A549 (cell line): ENCODE data around the gene TSFM. TPM values are rescaled to one million over a fixed set of nuclear protein-coding genes. Genes with fewer than 3 reads are reported as not detected.

Experiments
- ATAC-seq, 2 experiments: fragments of 200-7000 bp in 1 of 2; fragments of >200 bp in 1 of 2; cut with Nextera tagmentation in 1 of 2; cut with Tn5 transposase in 1 of 2; 3 replicates each; pipeline versions ENCODE4 v1.8.0 to v1.9.1; 2018 to 2020; ENCODE audit warnings: mild to moderate bottlenecking in 1 of 2, moderate library complexity in 1 of 2
- CTCF ChIA-PET: fragments of 300-600 bp; sonication (Branson Sonifier 250); formaldehyde crosslinking; extraction: SDS; loops from one replicate; lab custom pipeline; 2021; ENCODE audit warnings: antibody characterized with exemption, inconsistent platforms; lab: Yijun Ruan, JAX
- POLR2A ChIA-PET: fragments of 350-600 bp; formaldehyde crosslinking; extraction: SDS; loops from one replicate; lab custom pipeline; 2021; ENCODE audit warnings: antibody characterized with exemption, inconsistent platforms; lab: Yijun Ruan, JAX
- DNase-seq, 2 experiments: peaks; one replicate each; pipeline versions ENCODE4 v3.0.0 to v3.0.0-alpha.2; 2011 to 2016; ENCODE audit warnings: low read depth in 1 of 2, low spot score in 1 of 2
- FAIRE-seq: peaks from 2 replicates; lab custom pipeline; 2011; peaks lifted over from hg19 to GRCh38; lab: Jason Lieb, UNC
- H3K27ac ChIP-seq, 2 experiments: fragments of >200 bp; sonication (Bioruptor Twin); formaldehyde crosslinking; 3 replicates each; pipeline ENCODE4 v1.5.1; 2016 to 2017
- H3K4me1 ChIP-seq: fragments of >200 bp; sonication (Bioruptor Twin); formaldehyde crosslinking; 3 replicates; pipeline ENCODE4 v1.6.1; 2016
- H3K4me2 ChIP-seq: fragments of >200 bp; sonication (Bioruptor Twin); formaldehyde crosslinking; 3 replicates; pipeline ENCODE4 v1.6.1; 2016
- H3K4me3 ChIP-seq: fragments of >200 bp; sonication (Bioruptor Twin); formaldehyde crosslinking; 3 replicates; pipeline ENCODE4 v1.5.1; 2016
- H3K9me3 ChIP-seq: fragments of >200 bp; sonication (Bioruptor Twin); formaldehyde crosslinking; 3 replicates; pipeline ENCODE4 v1.6.1; 2016
- CBX2 ChIP-seq: fragments of 200-600 bp; sonication (generic); IDR thresholded peaks from 2 replicates; pipeline ENCODE4 v1.6.1; 2016; ENCODE audit warnings: low read depth, mild to moderate bottlenecking, borderline replicate concordance
- CBX8 ChIP-seq: fragments of 200-600 bp; sonication (generic); IDR thresholded peaks from 2 replicates; pipeline ENCODE4 v1.6.1; 2016
- FOSB ChIP-seq: fragments of 250-450 bp; sonication (Bioruptor Pico); IDR thresholded peaks from 2 replicates; pipeline ENCODE4 v1.5.0; 2020; ENCODE audit warnings: mild to moderate bottlenecking, moderate library complexity
- FOXS1 ChIP-seq: fragments of 250-450 bp; sonication (Bioruptor Pico); IDR thresholded peaks from 2 replicates; pipeline ENCODE4 v1.5.0; 2020; ENCODE audit warnings: mild to moderate bottlenecking, moderate library complexity
- GATA3 ChIP-seq: IDR thresholded peaks from 2 replicates; pipeline ENCODE4 v1.6.1; 2012; ENCODE audit warnings: borderline replicate concordance
- HDAC2 ChIP-seq: fragments of 200-600 bp; sonication (generic); IDR thresholded peaks from 2 replicates; pipeline ENCODE4 v1.6.1; 2016
- MAFK ChIP-seq: fragments of 450-650 bp; IDR thresholded peaks from 2 replicates; pipeline ENCODE4 v1.6.1; 2014; ENCODE audit not compliant: partially characterized antibody
- MYC ChIP-seq: IDR thresholded peaks from 2 replicates; pipeline ENCODE4 v1.6.1; 2012; ENCODE audit warnings: mild to moderate bottlenecking, inconsistent platforms, low read length, improper control_type of control experiment, borderline replicate concordance
- RFX5 ChIP-seq: fragments of 450-650 bp; IDR thresholded peaks from 2 replicates; pipeline ENCODE4 v1.7.1; 2014; ENCODE audit warnings: antibody characterized with exemption, mild to moderate bottlenecking, moderate library complexity
- RNF2 ChIP-seq: fragments of 200-600 bp; sonication (generic); IDR thresholded peaks from 2 replicates; pipeline ENCODE4 v1.6.1; 2016; ENCODE audit warnings: low read depth, mild to moderate bottlenecking, antibody characterized with exemption, moderate library complexity, borderline replicate concordance
- ZSCAN20 ChIP-seq: fragments of 250-450 bp; sonication (Bioruptor Pico); IDR thresholded peaks from 2 replicates; pipeline ENCODE4 v1.8.0; 2022; ENCODE audit warnings: mild to moderate bottlenecking, moderate library complexity
- WGBS: methylation state at CpG from one replicate; pipeline ENCODE4 v1.1.6; 2017; ENCODE audit errors: missing lambda C conversion rate; 5-methylcytosine and 5-hydroxymethylcytosine counted together
- polyA plus RNA-seq, 4 experiments: library from polyadenylated mRNA; depleted of rRNA in 3 of 4; stranded (reverse); fragments of >200 nt; fragmentation: RNase III in 1 of 4; extraction: RNeasy Plus Mini Kit Qiagen cat#74134 plus additional on column Dnase treatment in 1 of 4; gene quantifications; 2 replicates in 3 of 4; 3 replicates in 1 of 4; pipeline ENCODE4 v1.2.3, GENCODE V29; 2011 to 2017
- TF ChIP-seq, protein P1 (sequence below): fragments of 150-350 bp; IDR thresholded peaks from 2 replicates; pipeline ENCODE4 v1.6.1; 2014; ENCODE audit warnings: low read depth, mild to moderate bottlenecking, low read length
- TF ChIP-seq, protein P2 (sequence below): fragments of 250-450 bp; sonication (Bioruptor Pico); IDR thresholded peaks from 2 replicates; pipeline ENCODE4 v1.5.0; 2021; ENCODE audit warnings: mild to moderate bottlenecking, moderate library complexity, borderline replicate concordance
- TF ChIP-seq, protein P3 (sequence below): fragments of 450-650 bp; IDR thresholded peaks from 2 replicates; pipeline ENCODE4 v1.6.1; 2014; ENCODE audit warnings: antibody characterized with exemption
- TF ChIP-seq, protein P4 (sequence below): fragments of >200 bp; sonication (Bioruptor Twin); formaldehyde crosslinking; IDR thresholded peaks from 3 replicates; pipeline ENCODE4 v1.6.1; 2016
- TF ChIP-seq, protein P5 (sequence below): fragments of 250-450 bp; sonication (Bioruptor Pico); IDR thresholded peaks from 2 replicates; pipeline ENCODE4 v1.5.0; 2020; ENCODE audit warnings: low read depth, mild to moderate bottlenecking, moderate library complexity
- TF ChIP-seq, protein P6 (sequence below): IDR thresholded peaks from 2 replicates; pipeline ENCODE4 v1.6.1; 2012

TSFM gene
- polyA plus RNA-seq, 2 of the 4 experiments (the other 2 are of a cell fraction) = 31.7 to 60.2 TPM

DNA sequence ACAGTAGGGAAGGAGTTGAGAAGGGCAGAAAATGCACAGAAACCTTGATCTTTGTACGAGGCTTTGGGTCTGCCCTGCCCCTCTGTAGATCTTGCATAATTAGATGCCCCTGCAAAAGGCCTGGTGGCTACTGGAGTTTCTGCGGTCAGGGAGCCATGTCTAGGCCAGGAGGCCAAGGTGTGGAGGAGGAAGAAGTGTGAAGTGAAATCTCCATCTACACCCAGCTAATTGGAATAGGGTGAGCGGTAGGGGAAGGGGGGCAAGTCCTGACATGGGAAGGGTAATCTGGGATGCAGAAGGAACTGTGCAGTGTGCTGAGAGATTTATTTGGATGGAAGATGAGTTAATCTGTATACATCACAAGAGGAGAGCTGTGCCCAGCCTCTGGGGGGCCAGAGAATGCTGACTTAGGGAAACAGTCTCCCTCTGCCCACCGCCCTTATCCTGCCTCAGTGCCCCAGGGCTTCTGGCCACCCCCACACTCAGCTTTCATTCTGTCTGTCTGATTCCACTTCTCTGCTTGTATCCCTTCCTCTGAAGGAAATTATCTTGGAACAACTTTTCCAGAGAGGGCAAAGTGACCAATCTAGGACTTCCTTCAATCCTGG is 21.1 kb upstream of the TSFM start:
- Histone ChIP-seq H3K4me2 (no peak overlapping the region), H3K9me3 (no peaks in the 10 kb centered on the region), H3K4me1 (peaks cover 18% of the 10 kb centered on the region), H3K4me3 (no peak overlapping the region), H3K27ac (no peak overlapping the region)
- TF ChIP-seq RNF2 = no peak
- peak; percentile 78 for TF ChIP-seq MAFK
- no peak for TF ChIP-seq FOSB
- no peak for TF ChIP-seq CBX8
- no peak for TF ChIP-seq GATA3
- TF ChIP-seq, protein P1, sequence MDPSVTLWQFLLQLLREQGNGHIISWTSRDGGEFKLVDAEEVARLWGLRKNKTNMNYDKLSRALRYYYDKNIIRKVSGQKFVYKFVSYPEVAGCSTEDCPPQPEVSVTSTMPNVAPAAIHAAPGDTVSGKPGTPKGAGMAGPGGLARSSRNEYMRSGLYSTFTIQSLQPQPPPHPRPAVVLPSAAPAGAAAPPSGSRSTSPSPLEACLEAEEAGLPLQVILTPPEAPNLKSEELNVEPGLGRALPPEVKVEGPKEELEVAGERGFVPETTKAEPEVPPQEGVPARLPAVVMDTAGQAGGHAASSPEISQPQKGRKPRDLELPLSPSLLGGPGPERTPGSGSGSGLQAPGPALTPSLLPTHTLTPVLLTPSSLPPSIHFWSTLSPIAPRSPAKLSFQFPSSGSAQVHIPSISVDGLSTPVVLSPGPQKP = no peak
- WGBS = 71% methylated on average over 4 of the region's 4 CpGs
- FAIRE-seq = no peak
- CTCF ChIA-PET = interaction anchor here (0.9 to 2.5 kb wide), 4 partner anchors 14 to 178 kb away, joined by 3 to 6 read pairs (median 3); partner anchors contain the start of gene TSFM
- POLR2A ChIA-PET = no interaction called here
- ATAC-seq = no peak
- no peak for DNase-seq

DNA sequence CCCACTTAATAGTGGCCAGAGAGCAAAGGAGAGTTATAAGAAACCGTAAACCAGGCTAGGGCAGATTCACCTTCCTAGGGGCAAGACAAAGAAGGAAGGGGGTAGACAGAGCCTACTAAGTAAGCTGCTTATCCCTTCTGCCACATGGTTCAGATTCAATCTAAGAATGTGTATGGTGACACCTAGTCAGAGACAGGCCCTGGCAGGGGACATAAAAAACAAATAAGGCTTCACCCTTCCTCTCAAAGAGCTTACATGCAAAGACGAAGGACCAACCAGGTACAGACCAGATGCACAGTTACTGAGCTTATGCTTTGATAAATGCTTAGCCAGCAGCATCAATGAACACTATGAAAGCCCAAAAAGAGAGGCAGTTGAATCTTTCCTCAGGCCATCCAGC is 20.1 kb upstream of the TSFM start:
- peaks cover 25% of the 10 kb centered on the region for H3K4me1 ChIP-seq
- FAIRE-seq (no peak), DNase-seq (no peak), ATAC-seq (no peak)
- no peak overlapping the region for H3K27ac ChIP-seq
- WGBS = 73% methylated on average over 2 of the region's 2 CpGs
- CTCF ChIA-PET = interaction anchor here (2.5 kb wide), 1 partner anchor 20 kb away, joined by 6 read pairs; the partner anchor contains the start of gene TSFM
- H3K4me2 ChIP-seq = no peak overlapping the region
- no peak for TF ChIP-seq FOXS1 (CRISPR knock-in tag)
- TF ChIP-seq, protein P2, sequence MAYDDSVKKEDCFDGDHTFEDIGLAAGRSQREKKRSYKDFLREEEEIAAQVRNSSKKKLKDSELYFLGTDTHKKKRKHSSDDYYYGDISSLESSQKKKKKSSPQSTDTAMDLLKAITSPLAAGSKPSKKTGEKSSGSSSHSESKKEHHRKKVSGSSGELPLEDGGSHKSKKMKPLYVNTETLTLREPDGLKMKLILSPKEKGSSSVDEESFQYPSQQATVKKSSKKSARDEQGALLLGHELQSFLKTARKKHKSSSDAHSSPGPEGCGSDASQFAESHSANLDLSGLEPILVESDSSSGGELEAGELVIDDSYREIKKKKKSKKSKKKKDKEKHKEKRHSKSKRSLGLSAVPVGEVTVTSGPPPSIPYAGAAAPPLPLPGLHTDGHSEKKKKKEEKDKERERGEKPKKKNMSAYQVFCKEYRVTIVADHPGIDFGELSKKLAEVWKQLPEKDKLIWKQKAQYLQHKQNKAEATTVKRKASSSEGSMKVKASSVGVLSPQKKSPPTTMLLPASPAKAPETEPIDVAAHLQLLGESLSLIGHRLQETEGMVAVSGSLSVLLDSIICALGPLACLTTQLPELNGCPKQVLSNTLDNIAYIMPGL = no peak
- TF ChIP-seq MYC = no peak
- TF ChIP-seq, protein P3, sequence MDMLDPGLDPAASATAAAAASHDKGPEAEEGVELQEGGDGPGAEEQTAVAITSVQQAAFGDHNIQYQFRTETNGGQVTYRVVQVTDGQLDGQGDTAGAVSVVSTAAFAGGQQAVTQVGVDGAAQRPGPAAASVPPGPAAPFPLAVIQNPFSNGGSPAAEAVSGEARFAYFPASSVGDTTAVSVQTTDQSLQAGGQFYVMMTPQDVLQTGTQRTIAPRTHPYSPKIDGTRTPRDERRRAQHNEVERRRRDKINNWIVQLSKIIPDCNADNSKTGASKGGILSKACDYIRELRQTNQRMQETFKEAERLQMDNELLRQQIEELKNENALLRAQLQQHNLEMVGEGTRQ = no peak
- no peak for TF ChIP-seq RFX5
- TF ChIP-seq, protein P4, sequence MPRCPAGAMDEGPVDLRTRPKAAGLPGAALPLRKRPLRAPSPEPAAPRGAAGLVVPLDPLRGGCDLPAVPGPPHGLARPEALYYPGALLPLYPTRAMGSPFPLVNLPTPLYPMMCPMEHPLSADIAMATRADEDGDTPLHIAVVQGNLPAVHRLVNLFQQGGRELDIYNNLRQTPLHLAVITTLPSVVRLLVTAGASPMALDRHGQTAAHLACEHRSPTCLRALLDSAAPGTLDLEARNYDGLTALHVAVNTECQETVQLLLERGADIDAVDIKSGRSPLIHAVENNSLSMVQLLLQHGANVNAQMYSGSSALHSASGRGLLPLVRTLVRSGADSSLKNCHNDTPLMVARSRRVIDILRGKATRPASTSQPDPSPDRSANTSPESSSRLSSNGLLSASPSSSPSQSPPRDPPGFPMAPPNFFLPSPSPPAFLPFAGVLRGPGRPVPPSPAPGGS = no peak
- TF ChIP-seq GATA3 = no peak
- TF ChIP-seq, protein P5, sequence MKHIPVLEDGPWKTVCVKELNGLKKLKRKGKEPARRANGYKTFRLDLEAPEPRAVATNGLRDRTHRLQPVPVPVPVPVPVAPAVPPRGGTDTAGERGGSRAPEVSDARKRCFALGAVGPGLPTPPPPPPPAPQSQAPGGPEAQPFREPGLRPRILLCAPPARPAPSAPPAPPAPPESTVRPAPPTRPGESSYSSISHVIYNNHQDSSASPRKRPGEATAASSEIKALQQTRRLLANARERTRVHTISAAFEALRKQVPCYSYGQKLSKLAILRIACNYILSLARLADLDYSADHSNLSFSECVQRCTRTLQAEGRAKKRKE (CRISPR knock-in tag) = no peak
- no peak for TF ChIP-seq ZSCAN20 (CRISPR knock-in tag)
- TF ChIP-seq, protein P6, sequence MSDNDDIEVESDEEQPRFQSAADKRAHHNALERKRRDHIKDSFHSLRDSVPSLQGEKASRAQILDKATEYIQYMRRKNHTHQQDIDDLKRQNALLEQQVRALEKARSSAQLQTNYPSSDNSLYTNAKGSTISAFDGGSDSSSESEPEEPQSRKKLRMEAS = no peak
- no peak for TF ChIP-seq CBX2
- no peak for TF ChIP-seq FOSB
- TF ChIP-seq HDAC2 = no peak
- POLR2A ChIA-PET = interaction anchor here (0.7 kb wide), 1 partner anchor 10 kb away, joined by 3 read pairs; the partner anchor contains the start of genes EEF1AKMT3 and METTL1
- H3K4me3 ChIP-seq = no peak overlapping the region
- H3K9me3 ChIP-seq = no peaks in the 10 kb centered on the region
